ENCODE results near the gene PPOX. TPM values are rescaled to one million over a fixed set of nuclear protein-coding genes. Genes with fewer than 3 reads are reported as not detected.
A peak's percentile ranks its signal among the peaks of the same experiment; 100 is the strongest.

Gene PPOX
- total and polyA plus RNA-seq, 4 donors: 16.3 to 126 (median 24.0) TPM

GRCh38 chr1:161171191-161171590 is 5.0 kb downstream of the PPOX start:
- intact Hi-C loops (cut with DNase I): no loop called here
- Histone ChIP-seq H3K36me3 (ENCODE audit: control insufficient read depth in 1 of 2, insufficient read depth in 2 of 2, low read length in 1 of 2) (peaks cover 0 to 4% of the 10 kb centered on the region in 2 donors), H3K9me3 (ENCODE audit: control insufficient read depth, low read length) (no peaks in the 10 kb centered on the region), H3K27ac (ENCODE audit: low read depth in 1 of 2, low read length in 2 of 2) (no peak overlapping the region), H3K4me1 (ENCODE audit: control insufficient read depth in 1 of 2, insufficient read depth in 2 of 2, low read length in 2 of 2) (no peaks in the 10 kb centered on the region), H3K27me3 (ENCODE audit: control insufficient read depth in 1 of 2, insufficient read depth in 2 of 2, low read length in 1 of 2) (no peaks in the 10 kb centered on the region), H3K4me3 (ENCODE audit: low read length in 2 of 2) (no peak overlapping the region)
- 44 to 48% methylated on average over 5 of the region's 5 CpGs for WGBS, 2 donors
- ATAC-seq (ENCODE audit: low FRiP score) (no peak), DNase-seq (peak; percentile 15 to 20)

- Histone ChIP-seq H3K4me3 (ENCODE audit: low read length in 2 of 2) (no peak overlapping the region), H3K27me3 (ENCODE audit: control insufficient read depth in 1 of 2, insufficient read depth in 2 of 2, low read length in 1 of 2) (no peaks in the 10 kb centered on the region), H3K36me3 (ENCODE audit: control insufficient read depth in 1 of 2, insufficient read depth in 2 of 2, low read length in 1 of 2) (peaks cover 0 to 4% of the 10 kb centered on the region in 2 donors), H3K4me1 (ENCODE audit: control insufficient read depth in 1 of 2, insufficient read depth in 2 of 2, low read length in 2 of 2) (no peaks in the 10 kb centered on the region), H3K27ac (ENCODE audit: low read depth in 1 of 2, low read length in 2 of 2) (no peak overlapping the region), H3K9me3 (ENCODE audit: control insufficient read depth, low read length) (no peaks in the 10 kb centered on the region)
- DNase-seq (peak; percentile 36 to 63), ATAC-seq (ENCODE audit: low FRiP score) (no peak)
- WGBS, 2 donors: 80 to 82% methylated on average over 12 of the region's 12 CpGs
- intact Hi-C loops (cut with DNase I): no loop called here
These were observed 5.5 kb downstream of the PPOX start for GRCh38 chr1:161171696-161172095.

DNA sequence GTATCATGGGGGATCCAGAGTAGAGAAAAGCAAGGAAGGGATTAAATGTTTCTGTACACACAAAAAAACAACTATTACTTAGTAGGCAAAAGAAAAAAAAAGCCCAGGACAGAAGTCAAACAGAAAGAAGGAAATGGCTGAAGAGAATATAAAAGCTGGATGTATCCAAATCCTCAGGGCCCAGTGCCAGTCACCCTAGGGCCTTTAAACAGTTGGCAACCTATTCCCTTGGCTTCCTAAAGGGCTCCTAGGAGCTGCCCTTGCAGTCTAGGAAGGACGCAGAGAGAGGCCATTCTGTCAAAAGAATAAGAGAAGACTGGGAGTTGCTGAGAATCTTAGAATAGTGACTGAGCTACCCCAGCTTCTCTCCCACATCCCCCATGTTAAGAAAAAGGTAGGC is 6.1 kb downstream of the PPOX start:
- 57 to 65% methylated on average over 1 of the region's 1 CpG for whole genome bisulfite sequencing, 2 donors
- intact Hi-C loops (cut with DNase I): no loop called here
- no peak overlapping the region for H3K27ac ChIP-seq (ENCODE audit: low read depth in 1 of 2, low read length in 2 of 2)
- H3K4me1 ChIP-seq (ENCODE audit: control insufficient read depth in 1 of 2, insufficient read depth in 2 of 2, low read length in 2 of 2): no peaks in the 10 kb centered on the region
- peak in 1 of 2 donors; percentile 19 for DNase-seq
- no peak for ATAC-seq (ENCODE audit: low FRiP score)
- no peaks in the 10 kb centered on the region for H3K27me3 ChIP-seq (ENCODE audit: control insufficient read depth in 1 of 2, insufficient read depth in 2 of 2, low read length in 1 of 2)
- no peaks in the 10 kb centered on the region for H3K9me3 ChIP-seq (ENCODE audit: control insufficient read depth, low read length)
- H3K36me3 ChIP-seq (ENCODE audit: control insufficient read depth in 1 of 2, insufficient read depth in 2 of 2, low read length in 1 of 2): peaks cover 0 to 4% of the 10 kb centered on the region in 2 donors
- no peak overlapping the region for H3K4me3 ChIP-seq (ENCODE audit: low read length in 2 of 2)

DNA sequence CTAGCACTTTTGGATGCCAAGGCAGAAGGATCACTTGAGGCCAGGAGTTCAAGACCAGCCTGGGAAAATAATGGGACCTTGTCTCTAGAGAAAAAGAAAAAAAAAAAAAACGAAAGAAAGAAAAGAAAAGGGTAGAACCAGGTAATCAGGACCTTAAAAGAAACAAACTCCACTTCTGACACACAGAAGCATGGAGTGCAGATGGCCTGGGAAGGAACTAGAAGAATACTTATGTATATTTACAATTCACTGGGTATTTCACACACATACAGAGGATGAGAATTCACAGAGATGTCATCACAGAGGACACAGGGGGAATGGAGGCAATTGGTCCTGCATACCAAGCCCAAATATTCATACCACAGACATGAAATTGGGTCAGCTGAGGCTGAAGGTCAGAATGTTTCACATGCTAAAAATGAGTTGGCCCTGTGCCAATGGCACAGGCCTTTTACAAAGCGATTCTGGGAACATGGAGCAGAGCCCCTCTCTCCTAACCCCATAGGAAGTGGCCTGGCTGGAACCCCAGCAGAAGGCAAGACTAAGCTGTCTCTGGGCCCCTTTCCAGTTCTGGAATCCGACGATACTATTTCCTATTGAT is 6.7 kb downstream of the PPOX start:
- H3K9me3 ChIP-seq (ENCODE audit: control insufficient read depth, low read length): no peaks in the 10 kb centered on the region
- WGBS, 2 donors: 23 to 26% methylated on average over 4 of the region's 4 CpGs
- peaks cover 0 to 4% of the 10 kb centered on the region in 2 donors for H3K36me3 ChIP-seq (ENCODE audit: control insufficient read depth in 1 of 2, insufficient read depth in 2 of 2, low read length in 1 of 2)
- intact Hi-C loops (cut with DNase I): no loop called here
- H3K27ac ChIP-seq (ENCODE audit: low read depth in 1 of 2, low read length in 2 of 2): peak overlapping the region in 1 of 2 donors; percentile 20
- H3K4me3 ChIP-seq (ENCODE audit: low read length in 2 of 2): no peak overlapping the region
- H3K27me3 ChIP-seq (ENCODE audit: control insufficient read depth in 1 of 2, insufficient read depth in 2 of 2, low read length in 1 of 2): no peaks in the 10 kb centered on the region
- DNase-seq (peak; percentile 45 to 78), ATAC-seq (ENCODE audit: low FRiP score) (no peak)
- no peaks in the 10 kb centered on the region for H3K4me1 ChIP-seq (ENCODE audit: control insufficient read depth in 1 of 2, insufficient read depth in 2 of 2, low read length in 2 of 2)

GRCh38 chr1:161173711-161174110 is 7.5 kb downstream of the PPOX start:
- ATAC-seq (ENCODE audit: low FRiP score) (no peak), DNase-seq (peak; percentile 34 to 59)
- peaks cover 0 to 4% of the 10 kb centered on the region in 2 donors for H3K36me3 ChIP-seq (ENCODE audit: control insufficient read depth in 1 of 2, insufficient read depth in 2 of 2, low read length in 1 of 2)
- no peak overlapping the region for H3K27ac ChIP-seq (ENCODE audit: low read depth in 1 of 2, low read length in 2 of 2)
- intact Hi-C loops (cut with DNase I): no loop called here
- H3K9me3 ChIP-seq (ENCODE audit: control insufficient read depth, low read length): no peaks in the 10 kb centered on the region
- no peaks in the 10 kb centered on the region for H3K4me1 ChIP-seq (ENCODE audit: control insufficient read depth in 1 of 2, insufficient read depth in 2 of 2, low read length in 2 of 2)
- no peaks in the 10 kb centered on the region for H3K27me3 ChIP-seq (ENCODE audit: control insufficient read depth in 1 of 2, insufficient read depth in 2 of 2, low read length in 1 of 2)
- no peak overlapping the region for H3K4me3 ChIP-seq (ENCODE audit: low read length in 2 of 2)
- WGBS, 2 donors: 92 to 93% methylated on average over 11 of the region's 11 CpGs

DNA sequence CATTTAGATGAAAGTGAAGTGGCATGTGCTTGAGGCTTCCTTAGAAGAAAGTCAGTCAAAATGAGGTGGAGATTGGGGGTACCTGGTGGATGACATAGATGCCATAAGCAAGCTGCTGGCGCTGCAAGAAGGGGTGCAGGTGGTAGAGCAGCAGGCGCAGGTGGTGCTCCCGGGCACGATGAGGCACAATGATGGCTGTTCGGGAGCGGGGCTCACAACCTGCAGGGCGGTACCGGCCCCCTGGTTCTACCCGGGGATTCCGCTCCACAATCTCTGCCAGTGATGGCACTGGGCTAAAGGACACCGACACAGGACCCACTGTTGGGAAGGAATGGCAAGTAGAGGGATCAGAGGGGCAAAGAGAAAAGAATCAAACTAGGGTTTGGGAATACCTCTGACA is 8.7 kb downstream of the PPOX start:
- no peaks in the 10 kb centered on the region for H3K4me1 ChIP-seq (ENCODE audit: control insufficient read depth in 1 of 2, insufficient read depth in 2 of 2, low read length in 2 of 2)
- H3K27ac ChIP-seq (ENCODE audit: low read depth in 1 of 2, low read length in 2 of 2): no peak overlapping the region
- H3K36me3 ChIP-seq (ENCODE audit: control insufficient read depth in 1 of 2, insufficient read depth in 2 of 2, low read length in 1 of 2): peaks cover 0 to 4% of the 10 kb centered on the region in 2 donors
- intact Hi-C loops (cut with DNase I): no loop called here
- H3K4me3 ChIP-seq (ENCODE audit: low read length in 2 of 2): no peak overlapping the region
- H3K27me3 ChIP-seq (ENCODE audit: control insufficient read depth in 1 of 2, insufficient read depth in 2 of 2, low read length in 1 of 2): no peaks in the 10 kb centered on the region
- ATAC-seq (ENCODE audit: low FRiP score) (no peak), DNase-seq (peak in 1 of 2 donors; percentile 73)
- 93 to 94% methylated on average over 11 of the region's 11 CpGs for WGBS, 2 donors
- no peaks in the 10 kb centered on the region for H3K9me3 ChIP-seq (ENCODE audit: control insufficient read depth, low read length)

DNA sequence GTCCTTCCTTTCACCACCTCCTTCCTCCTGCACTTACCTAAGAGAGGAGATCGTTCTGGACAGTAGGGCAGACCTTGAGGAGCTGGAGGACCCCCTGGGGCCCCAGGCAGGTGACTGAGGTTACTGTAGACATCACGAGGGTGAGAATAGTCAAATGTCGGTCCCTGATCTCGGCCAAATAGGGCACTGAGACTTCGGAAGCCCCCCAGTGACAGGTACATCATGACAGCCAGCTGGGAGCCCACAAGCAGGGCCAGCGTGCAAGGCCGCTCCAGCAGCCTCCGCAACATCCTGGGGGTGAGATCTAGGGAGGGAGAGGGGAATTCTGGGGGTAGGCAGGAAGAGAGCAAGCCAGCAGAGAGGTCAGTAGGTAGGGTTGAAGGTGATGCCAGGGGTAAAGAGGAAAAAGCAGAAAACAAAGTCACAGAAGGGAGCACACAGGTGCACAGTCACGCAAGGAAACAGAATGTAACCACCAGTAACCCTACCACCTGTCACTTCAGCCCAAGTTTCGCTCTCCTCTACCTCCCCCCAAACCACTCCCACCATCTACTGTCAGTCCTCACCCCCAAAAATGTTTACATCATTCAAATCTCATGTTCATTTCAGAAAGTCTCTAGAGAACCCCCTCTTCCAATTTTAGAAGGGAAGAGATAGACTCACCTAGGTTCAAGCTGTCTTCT is 9.7 kb downstream of the PPOX start:
- DNase-seq: peak; percentile 40 to 69
- no peak overlapping the region for H3K4me3 ChIP-seq (ENCODE audit: low read length in 2 of 2)
- no peaks in the 10 kb centered on the region for H3K27me3 ChIP-seq (ENCODE audit: control insufficient read depth in 1 of 2, insufficient read depth in 2 of 2, low read length in 1 of 2)
- H3K4me1 ChIP-seq (ENCODE audit: control insufficient read depth in 1 of 2, insufficient read depth in 2 of 2, low read length in 2 of 2): no peaks in the 10 kb centered on the region
- intact Hi-C loops (cut with DNase I): no loop called here
- no peaks in the 10 kb centered on the region for H3K9me3 ChIP-seq (ENCODE audit: control insufficient read depth, low read length)
- peaks cover 0 to 4% of the 10 kb centered on the region in 2 donors for H3K36me3 ChIP-seq (ENCODE audit: control insufficient read depth in 1 of 2, insufficient read depth in 2 of 2, low read length in 1 of 2)
- no peak overlapping the region for H3K27ac ChIP-seq (ENCODE audit: low read depth in 1 of 2, low read length in 2 of 2)
- WGBS, 2 donors: 87 to 89% methylated on average over 10 of the region's 10 CpGs
- no peak for ATAC-seq (ENCODE audit: low FRiP score)

GRCh38 chr1:161176468-161177111 is 10.4 kb downstream of the PPOX start:
- WGBS, 2 donors: 16 to 18% methylated on average over 17 of the region's 17 CpGs
- ATAC-seq (ENCODE audit: low FRiP score): peak; percentile 36
- no peaks in the 10 kb centered on the region for H3K27me3 ChIP-seq (ENCODE audit: control insufficient read depth in 1 of 2, insufficient read depth in 2 of 2, low read length in 1 of 2)
- H3K36me3 ChIP-seq (ENCODE audit: control insufficient read depth in 1 of 2, insufficient read depth in 2 of 2, low read length in 1 of 2): peaks cover 0 to 2% of the 10 kb centered on the region in 2 donors
- H3K4me1 ChIP-seq (ENCODE audit: control insufficient read depth in 1 of 2, insufficient read depth in 2 of 2, low read length in 2 of 2): no peaks in the 10 kb centered on the region
- H3K27ac ChIP-seq (ENCODE audit: low read depth in 1 of 2, low read length in 2 of 2): peak overlapping the region in 1 of 2 donors; percentile 54
- H3K4me3 ChIP-seq (ENCODE audit: low read length in 2 of 2): peak overlapping the region; percentile 44 to 53
- DNase-seq: peak; percentile 30 to 41
- intact Hi-C loops (cut with DNase I): no loop called here
- H3K9me3 ChIP-seq (ENCODE audit: control insufficient read depth, low read length): no peaks in the 10 kb centered on the region

All from aorta (tissue), 5 donors.